ENCODE data around the gene ITGBL1. TPM values are rescaled to one million over a fixed set of nuclear protein-coding genes. Genes with fewer than 3 reads are reported as not detected.

ITGBL1 gene
- total and polyA plus RNA-seq, 9 donors = 0.45 to 9.3 (median 1.8) TPM

DNA sequence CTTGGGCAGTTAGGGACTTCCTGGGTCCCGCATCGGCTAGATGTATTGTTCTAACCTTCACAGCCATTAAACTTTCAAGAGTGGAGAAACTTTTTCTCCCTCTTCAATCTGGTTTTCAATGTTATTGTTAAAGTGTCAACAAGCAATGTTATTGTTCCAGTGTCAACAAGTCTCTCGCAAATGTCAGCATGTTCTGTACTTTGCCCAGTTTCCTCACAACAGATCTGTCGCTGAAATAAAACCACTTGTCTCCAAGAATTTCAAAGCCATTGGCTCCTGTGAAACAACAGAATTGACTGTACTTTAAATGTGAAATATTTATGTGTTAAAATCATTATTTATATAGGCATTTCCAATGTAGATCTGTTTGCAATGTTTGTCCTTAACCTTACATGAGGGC lies 138.0 kb downstream of the ITGBL1 start:
- no peaks in the 10 kb centered on the region for H3K4me1 ChIP-seq (ENCODE audit: insufficient read depth)
- DNase-seq = no peak
- 64 to 81% (median 72%) methylated on average over 4 of the region's 4 CpGs for WGBS, 3 donors
- TF ChIP-seq, protein P1, sequence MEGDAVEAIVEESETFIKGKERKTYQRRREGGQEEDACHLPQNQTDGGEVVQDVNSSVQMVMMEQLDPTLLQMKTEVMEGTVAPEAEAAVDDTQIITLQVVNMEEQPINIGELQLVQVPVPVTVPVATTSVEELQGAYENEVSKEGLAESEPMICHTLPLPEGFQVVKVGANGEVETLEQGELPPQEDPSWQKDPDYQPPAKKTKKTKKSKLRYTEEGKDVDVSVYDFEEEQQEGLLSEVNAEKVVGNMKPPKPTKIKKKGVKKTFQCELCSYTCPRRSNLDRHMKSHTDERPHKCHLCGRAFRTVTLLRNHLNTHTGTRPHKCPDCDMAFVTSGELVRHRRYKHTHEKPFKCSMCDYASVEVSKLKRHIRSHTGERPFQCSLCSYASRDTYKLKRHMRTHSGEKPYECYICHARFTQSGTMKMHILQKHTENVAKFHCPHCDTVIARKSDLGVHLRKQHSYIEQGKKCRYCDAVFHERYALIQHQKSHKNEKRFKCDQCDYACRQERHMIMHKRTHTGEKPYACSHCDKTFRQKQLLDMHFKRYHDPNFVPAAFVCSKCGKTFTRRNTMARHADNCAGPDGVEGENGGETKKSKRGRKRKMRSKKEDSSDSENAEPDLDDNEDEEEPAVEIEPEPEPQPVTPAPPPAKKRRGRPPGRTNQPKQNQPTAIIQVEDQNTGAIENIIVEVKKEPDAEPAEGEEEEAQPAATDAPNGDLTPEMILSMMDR (IDR thresholded peaks at IDR 0.05) = no peak
- TF ChIP-seq POLR2A (IDR thresholded peaks at IDR 0.05) (no peak), EP300 (IDR thresholded peaks at IDR 0.05) (no peak)
- no peak overlapping the region for H3K4me3 ChIP-seq
- H3K9me3 ChIP-seq = no peaks in the 10 kb centered on the region
- H3K27ac ChIP-seq = no peak overlapping the region
- H3K27me3 ChIP-seq = no peaks in the 10 kb centered on the region
- intact Hi-C loops (cut with DNase I) = no loop called here
- H3K36me3 ChIP-seq = no peaks in the 10 kb centered on the region

DNA sequence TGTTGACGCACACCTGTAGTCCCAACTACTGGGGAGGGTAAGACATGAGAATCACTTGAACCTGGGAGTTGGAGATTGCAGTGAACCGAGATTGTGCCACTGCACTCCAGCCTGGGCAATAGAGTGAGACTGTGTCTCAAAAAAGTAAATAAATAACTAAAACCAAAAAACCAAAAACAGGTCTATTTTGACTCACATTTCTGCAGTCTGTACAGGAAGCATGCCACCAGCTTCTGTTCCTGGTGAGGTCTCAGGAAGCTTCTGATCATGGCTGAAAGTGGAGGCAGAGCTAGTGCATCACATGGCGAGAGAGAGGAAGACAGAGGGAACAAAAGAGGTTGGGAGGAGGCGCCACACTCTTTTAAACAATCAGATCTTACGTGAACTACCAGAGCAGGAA lies 142.5 kb downstream of the ITGBL1 start:
- H3K27ac ChIP-seq = no peak overlapping the region
- TF ChIP-seq, protein P1 (IDR thresholded peaks at IDR 0.05) = no peak
- TF ChIP-seq EP300 (IDR thresholded peaks at IDR 0.05) (no peak), POLR2A (IDR thresholded peaks at IDR 0.05) (no peak)
- H3K4me1 ChIP-seq (ENCODE audit: insufficient read depth) = no peaks in the 10 kb centered on the region

DNA sequence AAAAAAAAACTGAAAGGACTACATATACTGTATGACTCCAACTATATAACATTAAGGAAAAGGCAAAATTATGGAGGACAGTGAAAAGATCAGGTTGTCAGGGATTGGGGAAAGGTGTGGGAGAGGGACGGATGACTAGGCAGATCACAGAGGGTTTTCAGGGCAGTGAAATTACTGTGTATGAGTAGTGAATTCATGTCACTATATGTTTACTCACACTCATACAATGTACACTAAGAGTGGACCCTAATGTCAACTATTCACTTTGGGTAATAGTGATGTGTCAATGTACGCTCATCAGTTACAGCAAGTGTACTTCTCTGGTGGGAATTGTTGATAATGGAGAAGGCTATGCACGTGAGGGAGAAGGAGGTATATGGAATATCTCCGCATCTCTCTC lies 144.3 kb downstream of the ITGBL1 start:
- intact Hi-C loops (cut with DNase I) = no loop called here
- 80 to 88% (median 85%) methylated on average over 4 of the region's 4 CpGs for WGBS, 3 donors
- TF ChIP-seq, protein P1 (IDR thresholded peaks at IDR 0.05) = no peak
- TF ChIP-seq POLR2A (IDR thresholded peaks at IDR 0.05) (no peak), EP300 (IDR thresholded peaks at IDR 0.05) (no peak)

More for the DNA sequence above, 142.5 kb downstream of the ITGBL1 start:
- H3K4me3 ChIP-seq = no peak overlapping the region
- DNase-seq = no peak
- intact Hi-C loops (cut with DNase I) = no loop called here
- H3K27me3 ChIP-seq = no peaks in the 10 kb centered on the region
- H3K9me3 ChIP-seq = no peaks in the 10 kb centered on the region
- H3K36me3 ChIP-seq = no peaks in the 10 kb centered on the region
- whole genome bisulfite sequencing, 3 donors = 84 to 89% (median 88%) methylated on average over 5 of the region's 5 CpGs

DNA sequence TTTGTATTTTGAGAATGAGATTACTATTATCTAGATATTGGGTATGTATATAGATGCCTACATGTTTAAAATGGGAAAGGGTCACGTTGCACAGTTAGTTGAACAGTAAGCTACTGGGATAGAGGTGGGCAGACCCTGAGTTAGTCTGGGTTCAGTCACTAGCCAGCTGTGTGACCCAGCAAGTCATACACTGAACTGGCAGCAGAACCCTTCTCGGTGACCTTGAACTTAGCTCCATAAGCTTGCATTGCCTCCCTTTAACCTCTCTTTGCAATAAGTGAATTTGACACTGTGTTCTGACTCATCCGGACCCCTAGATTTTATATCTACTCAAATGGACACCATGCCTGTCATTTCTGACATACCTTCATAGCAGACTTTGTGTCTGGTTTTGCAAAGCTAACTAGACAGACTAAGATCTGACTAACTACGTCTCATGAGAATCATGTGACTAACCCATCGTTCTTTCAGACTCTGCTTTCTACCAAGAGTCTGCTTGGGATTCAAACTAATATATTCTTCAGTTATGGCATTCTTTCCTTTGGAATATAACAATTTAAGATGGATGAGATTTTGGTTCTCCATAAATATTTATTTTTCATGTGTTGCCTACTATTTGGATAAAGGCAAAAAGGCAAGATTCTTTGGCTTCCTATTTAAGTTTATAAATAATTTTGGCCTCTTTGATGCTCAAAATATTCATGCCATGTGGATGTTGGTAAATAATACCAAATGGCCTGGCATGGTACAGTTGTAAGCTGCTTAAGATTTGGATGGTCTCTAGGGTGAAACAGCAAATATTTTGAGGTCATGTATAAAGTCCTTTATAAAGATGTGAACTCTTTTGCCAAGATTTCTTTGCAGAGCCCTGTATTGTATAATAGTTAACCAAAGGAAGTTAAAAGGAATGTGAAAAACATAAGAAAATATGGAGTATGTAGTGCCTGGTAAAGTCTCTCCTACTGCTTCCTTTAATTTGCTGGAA lies 159.3 kb downstream of the ITGBL1 start:
- no peaks in the 10 kb centered on the region for H3K9me3 ChIP-seq
- H3K36me3 ChIP-seq = no peaks in the 10 kb centered on the region
- no peaks in the 10 kb centered on the region for H3K4me1 ChIP-seq (ENCODE audit: insufficient read depth)
- H3K27me3 ChIP-seq = no peaks in the 10 kb centered on the region
- no peak for DNase-seq
- no peak overlapping the region for H3K27ac ChIP-seq
- intact Hi-C loops (cut with DNase I) = no loop called here
- no peak overlapping the region for H3K4me3 ChIP-seq
- 87 to 90% (median 88%) methylated on average over 5 of the region's 5 CpGs for WGBS, 3 donors
- TF ChIP-seq EP300 (IDR thresholded peaks at IDR 0.05) (no peak), POLR2A (IDR thresholded peaks at IDR 0.05) (no peak)
- TF ChIP-seq, protein P1 (IDR thresholded peaks at IDR 0.05) = no peak

More for the DNA sequence above, 144.3 kb downstream of the ITGBL1 start:
- no peaks in the 10 kb centered on the region for H3K4me1 ChIP-seq (ENCODE audit: insufficient read depth)
- no peaks in the 10 kb centered on the region for H3K27me3 ChIP-seq
- no peak overlapping the region for H3K4me3 ChIP-seq
- H3K27ac ChIP-seq = no peak overlapping the region
- H3K36me3 ChIP-seq = no peaks in the 10 kb centered on the region
- no peak for DNase-seq
- H3K9me3 ChIP-seq = no peaks in the 10 kb centered on the region

Data from ovary (tissue), 9 donors.